Brain microvascular endothelial cell (primary cell): ENCODE data around the gene LSM14A.

Experiments
- DNase-seq: peaks from one replicate; pipeline ENCODE4 v3.0.0-alpha.2; 2020
- H3K27ac ChIP-seq: fragments of 250-450 bp; sonication (Bioruptor Pico); 2 replicates; pipeline ENCODE4 v1.5.1; 2020; ENCODE audit warnings: mild to moderate bottlenecking, moderate library complexity
- H3K27me3 ChIP-seq: fragments of 250-450 bp; sonication (Bioruptor Pico); replicated peaks from 2 replicates; pipeline ENCODE4 v1.5.1; 2020; ENCODE audit warnings: mild to moderate bottlenecking
- H3K36me3 ChIP-seq: fragments of 250-450 bp; sonication (Bioruptor Pico); replicated peaks from 2 replicates; pipeline ENCODE4 v1.5.1; 2020; ENCODE audit warnings: mild to moderate bottlenecking
- H3K4me3 ChIP-seq: 2 replicates; pipeline ENCODE4 v1.5.1; 2011; ENCODE audit warnings: low read depth, mild to moderate bottlenecking, control low read depth, low read length, moderate library complexity
- CTCF ChIP-seq: IDR thresholded peaks from 2 replicates; pipeline ENCODE4 v1.5.1; 2011; ENCODE audit warnings: low read depth, mild to moderate bottlenecking, moderate library complexity, low read length, control low read depth, inconsistent platforms; ENCODE audit errors: missing control alignments
- in situ Hi-C: cut with HindIII; loops from 2 replicates; pipeline ENCODE4 v1.10.0; 2017; ENCODE audit warnings: low sequenced_read_pairs, low pct_ligation_motif_present

The LSM14A gene

GRCh38 chr19:34179066-34179465, 6.8 kb downstream of the LSM14A start:
- no peaks in the 10 kb centered on the region for H3K27me3 ChIP-seq
- TF ChIP-seq CTCF, result no peak
- H3K36me3 ChIP-seq, result no peaks in the 10 kb centered on the region
- no peak overlapping the region for H3K4me3 ChIP-seq
- H3K27ac ChIP-seq, result no peak overlapping the region
- no peak for DNase-seq
- in situ Hi-C loops, result no loop called here

- Histone ChIP-seq H3K27ac (no peak overlapping the region), H3K4me3 (no peak overlapping the region), H3K36me3 (no peaks in the 10 kb centered on the region), H3K27me3 (no peaks in the 10 kb centered on the region)
- in situ Hi-C loops, result no loop called here
- DNase-seq, result no peak
- no peak for TF ChIP-seq CTCF
These were observed 8.0 kb downstream of the LSM14A start for GRCh38 chr19:34180273-34180672.

GRCh38 chr19:34180709-34181108, 8.4 kb downstream of the LSM14A start:
- TF ChIP-seq CTCF, result no peak
- Histone ChIP-seq H3K27ac (no peak overlapping the region), H3K36me3 (no peaks in the 10 kb centered on the region), H3K27me3 (no peaks in the 10 kb centered on the region), H3K4me3 (no peak overlapping the region)
- in situ Hi-C loops, result no loop called here
- no peak for DNase-seq

- no peak for DNase-seq
- Histone ChIP-seq H3K27me3 (no peaks in the 10 kb centered on the region), H3K36me3 (no peaks in the 10 kb centered on the region), H3K27ac (no peak overlapping the region), H3K4me3 (no peak overlapping the region)
- in situ Hi-C loops, result no loop called here
- no peak for TF ChIP-seq CTCF
These were observed 9.0 kb downstream of the LSM14A start for GRCh38 chr19:34181111-34181864.

GRCh38 chr19:34182125-34182524, 9.8 kb downstream of the LSM14A start:
- in situ Hi-C loops, result no loop called here
- no peak overlapping the region for H3K27ac ChIP-seq
- no peak overlapping the region for H3K4me3 ChIP-seq
- no peaks in the 10 kb centered on the region for H3K36me3 ChIP-seq
- TF ChIP-seq CTCF, result no peak
- DNase-seq, result no peak
- no peaks in the 10 kb centered on the region for H3K27me3 ChIP-seq

- in situ Hi-C loops, result no loop called here
- Histone ChIP-seq H3K4me3 (no peak overlapping the region), H3K27me3 (no peaks in the 10 kb centered on the region), H3K27ac (no peak overlapping the region), H3K36me3 (no peaks in the 10 kb centered on the region)
- TF ChIP-seq CTCF, result no peak
- DNase-seq, result no peak
These were observed 12.7 kb downstream of the LSM14A start for GRCh38 chr19:34184880-34185491.
